ENCODE results near the gene ZNF783.

The ZNF783 gene

GRCh38 chr7:149286811-149287400 is 24.9 kb downstream of the ZNF783 start:
- Histone ChIP-seq H3K4me3 (ENCODE audit: low read length) (no peak overlapping the region), H3K4me1 (ENCODE audit: control insufficient read depth, insufficient read depth, low read length) (peaks cover 16% of the 10 kb centered on the region), H3K27me3 (ENCODE audit: control insufficient read depth, insufficient read depth, low read length) (peaks cover 4% of the 10 kb centered on the region), H3K9ac (ENCODE audit: low read length) (no peak overlapping the region), H3K36me3 (ENCODE audit: control insufficient read depth, insufficient read depth, low read length) (no peaks in the 10 kb centered on the region), H3K9me3 (ENCODE audit: control insufficient read depth, low read length) (no peaks in the 10 kb centered on the region)

DNA sequence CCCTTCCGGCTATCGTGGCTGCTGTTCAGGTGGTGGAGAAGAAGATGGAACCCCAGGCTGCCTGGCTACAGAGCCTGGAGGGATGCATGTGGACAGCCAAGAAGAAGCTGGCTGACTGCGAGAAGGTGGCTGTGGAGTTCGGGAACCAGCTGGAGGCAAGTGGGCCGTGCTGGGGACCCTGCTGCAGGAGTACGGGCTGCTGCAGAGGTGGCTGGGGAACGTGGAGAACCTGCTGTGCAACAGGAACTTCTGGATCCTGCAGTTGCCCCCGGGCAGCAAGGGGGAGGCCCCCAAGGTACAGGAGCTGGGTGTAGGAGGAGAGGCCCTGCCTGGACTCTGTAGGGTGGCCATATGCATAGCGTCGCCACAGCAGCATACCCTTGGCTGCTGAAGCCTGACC is 25.6 kb downstream of the ZNF783 start:
- Histone ChIP-seq H3K4me3 (ENCODE audit: low read length) (no peak overlapping the region), H3K36me3 (ENCODE audit: control insufficient read depth, insufficient read depth, low read length) (no peaks in the 10 kb centered on the region), H3K4me1 (ENCODE audit: control insufficient read depth, insufficient read depth, low read length) (peaks cover 16% of the 10 kb centered on the region), H3K9ac (ENCODE audit: low read length) (no peak overlapping the region), H3K27me3 (ENCODE audit: control insufficient read depth, insufficient read depth, low read length) (peaks cover 4% of the 10 kb centered on the region), H3K9me3 (ENCODE audit: control insufficient read depth, low read length) (no peaks in the 10 kb centered on the region)

GRCh38 chr7:149289262-149289661 is 27.3 kb downstream of the ZNF783 start:
- H3K36me3 ChIP-seq (ENCODE audit: control insufficient read depth, insufficient read depth, low read length) = no peaks in the 10 kb centered on the region
- no peak overlapping the region for H3K9ac ChIP-seq (ENCODE audit: low read length)
- peaks cover 16% of the 10 kb centered on the region for H3K4me1 ChIP-seq (ENCODE audit: control insufficient read depth, insufficient read depth, low read length)
- H3K4me3 ChIP-seq (ENCODE audit: low read length) = no peak overlapping the region
- H3K27me3 ChIP-seq (ENCODE audit: control insufficient read depth, insufficient read depth, low read length) = peaks cover 4% of the 10 kb centered on the region
- H3K9me3 ChIP-seq (ENCODE audit: control insufficient read depth, low read length) = no peaks in the 10 kb centered on the region

GRCh38 chr7:149289856-149290255 is 27.9 kb downstream of the ZNF783 start:
- no peak overlapping the region for H3K4me3 ChIP-seq (ENCODE audit: low read length)
- H3K9ac ChIP-seq (ENCODE audit: low read length) = no peak overlapping the region
- peaks cover 11% of the 10 kb centered on the region for H3K4me1 ChIP-seq (ENCODE audit: control insufficient read depth, insufficient read depth, low read length)
- no peaks in the 10 kb centered on the region for H3K36me3 ChIP-seq (ENCODE audit: control insufficient read depth, insufficient read depth, low read length)
- peaks cover 4% of the 10 kb centered on the region for H3K27me3 ChIP-seq (ENCODE audit: control insufficient read depth, insufficient read depth, low read length)
- no peaks in the 10 kb centered on the region for H3K9me3 ChIP-seq (ENCODE audit: control insufficient read depth, low read length)

GRCh38 chr7:149291036-149291780 is 29.2 kb downstream of the ZNF783 start:
- Histone ChIP-seq H3K9ac (ENCODE audit: low read length) (no peak overlapping the region), H3K36me3 (ENCODE audit: control insufficient read depth, insufficient read depth, low read length) (no peaks in the 10 kb centered on the region), H3K27me3 (ENCODE audit: control insufficient read depth, insufficient read depth, low read length) (no peaks in the 10 kb centered on the region), H3K9me3 (ENCODE audit: control insufficient read depth, low read length) (no peaks in the 10 kb centered on the region), H3K4me3 (ENCODE audit: low read length) (no peak overlapping the region), H3K4me1 (ENCODE audit: control insufficient read depth, insufficient read depth, low read length) (peaks cover 4% of the 10 kb centered on the region)

- peaks cover 2% of the 10 kb centered on the region for H3K4me1 ChIP-seq (ENCODE audit: control insufficient read depth, insufficient read depth, low read length)
- no peaks in the 10 kb centered on the region for H3K36me3 ChIP-seq (ENCODE audit: control insufficient read depth, insufficient read depth, low read length)
- no peak overlapping the region for H3K4me3 ChIP-seq (ENCODE audit: low read length)
- H3K9ac ChIP-seq (ENCODE audit: low read length) = no peak overlapping the region
- H3K27me3 ChIP-seq (ENCODE audit: control insufficient read depth, insufficient read depth, low read length) = no peaks in the 10 kb centered on the region
- no peaks in the 10 kb centered on the region for H3K9me3 ChIP-seq (ENCODE audit: control insufficient read depth, low read length)
Observed at GRCh38 chr7:149291781-149292461, 29.9 kb downstream of the ZNF783 start.

DNA sequence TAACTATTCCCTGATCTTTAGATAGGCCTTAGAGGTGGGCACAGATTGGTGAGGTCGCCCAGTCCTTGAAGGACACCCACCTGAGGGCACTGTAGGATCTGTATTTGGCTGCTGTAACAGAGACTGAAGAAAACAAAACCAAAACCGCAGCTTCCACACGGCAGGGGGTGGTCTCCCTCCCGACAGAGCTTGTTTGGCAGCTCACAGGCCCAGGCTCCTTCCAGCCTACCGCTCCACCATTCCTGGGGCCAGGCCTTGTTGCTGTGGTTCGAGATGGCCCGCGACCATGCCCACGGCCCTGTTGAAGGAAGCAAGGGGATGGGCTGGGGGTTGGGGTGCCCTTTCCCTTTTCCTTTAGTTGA is 30.4 kb downstream of the ZNF783 start:
- no peaks in the 10 kb centered on the region for H3K4me1 ChIP-seq (ENCODE audit: control insufficient read depth, insufficient read depth, low read length)
- H3K9me3 ChIP-seq (ENCODE audit: control insufficient read depth, low read length) = no peaks in the 10 kb centered on the region
- no peak overlapping the region for H3K4me3 ChIP-seq (ENCODE audit: low read length)
- no peaks in the 10 kb centered on the region for H3K36me3 ChIP-seq (ENCODE audit: control insufficient read depth, insufficient read depth, low read length)
- H3K9ac ChIP-seq (ENCODE audit: low read length) = no peak overlapping the region
- no peaks in the 10 kb centered on the region for H3K27me3 ChIP-seq (ENCODE audit: control insufficient read depth, insufficient read depth, low read length)

DNA sequence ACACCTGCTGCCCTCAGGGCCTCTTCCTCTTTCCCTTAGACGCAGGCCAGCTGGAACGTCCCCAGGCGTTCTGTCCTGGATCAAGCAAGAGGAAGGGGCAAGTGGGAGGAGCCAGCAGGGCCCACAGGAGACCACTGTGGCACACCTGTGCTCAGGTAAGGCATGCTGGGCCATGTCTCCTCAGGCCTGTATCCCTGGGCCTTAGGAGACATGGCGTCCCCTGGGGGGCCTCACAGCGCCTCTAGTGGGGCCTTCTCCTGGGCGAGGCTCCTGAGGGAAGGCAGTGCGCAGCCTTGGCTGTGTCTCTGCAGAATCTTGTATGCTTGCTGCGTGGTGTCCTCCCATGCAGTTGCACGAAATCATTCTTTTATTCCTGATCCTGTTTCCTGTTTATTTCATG is 31.3 kb downstream of the ZNF783 start:
- no peaks in the 10 kb centered on the region for H3K36me3 ChIP-seq (ENCODE audit: control insufficient read depth, insufficient read depth, low read length)
- no peaks in the 10 kb centered on the region for H3K4me1 ChIP-seq (ENCODE audit: control insufficient read depth, insufficient read depth, low read length)
- H3K27me3 ChIP-seq (ENCODE audit: control insufficient read depth, insufficient read depth, low read length) = no peaks in the 10 kb centered on the region
- H3K4me3 ChIP-seq (ENCODE audit: low read length) = no peak overlapping the region
- no peak overlapping the region for H3K9ac ChIP-seq (ENCODE audit: low read length)
- H3K9me3 ChIP-seq (ENCODE audit: control insufficient read depth, low read length) = no peaks in the 10 kb centered on the region

DNA sequence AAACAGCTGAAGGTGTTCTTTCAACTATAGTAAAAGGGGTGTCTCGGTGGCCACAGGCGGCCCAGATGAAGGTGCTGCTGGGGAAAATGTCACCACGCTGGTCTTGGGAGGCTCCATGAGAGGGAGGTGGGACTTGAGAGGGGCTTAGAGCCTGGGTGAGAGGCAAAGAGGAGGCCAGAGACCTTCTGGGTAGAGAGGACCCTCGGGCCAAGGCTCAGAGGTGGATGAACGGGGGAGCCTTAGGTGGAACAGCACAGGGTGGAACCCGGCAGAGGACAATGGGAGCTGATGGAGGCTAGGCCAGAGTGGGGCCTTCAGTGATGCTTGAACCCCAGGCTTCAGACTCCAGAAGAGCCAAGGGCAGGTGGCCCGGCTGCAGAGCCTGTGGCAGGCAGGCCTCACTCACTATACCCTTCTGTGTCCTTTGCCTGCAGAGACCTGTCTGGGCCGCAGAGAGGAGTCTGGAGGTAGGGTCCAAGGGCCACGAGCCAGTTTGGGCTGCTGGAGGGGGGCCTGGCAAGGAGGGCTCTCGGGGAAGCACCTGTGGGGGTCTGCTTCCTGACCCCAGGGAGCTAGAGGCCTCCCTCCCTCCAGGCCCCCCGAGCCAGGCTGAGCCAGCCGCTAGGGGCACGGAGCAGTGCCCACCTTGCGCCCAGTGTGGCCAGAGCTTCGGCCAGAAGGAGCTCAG is 32.1 kb downstream of the ZNF783 start:
- no peaks in the 10 kb centered on the region for H3K9me3 ChIP-seq (ENCODE audit: control insufficient read depth, low read length)
- no peaks in the 10 kb centered on the region for H3K4me1 ChIP-seq (ENCODE audit: control insufficient read depth, insufficient read depth, low read length)
- no peaks in the 10 kb centered on the region for H3K27me3 ChIP-seq (ENCODE audit: control insufficient read depth, insufficient read depth, low read length)
- H3K4me3 ChIP-seq (ENCODE audit: low read length) = no peak overlapping the region
- no peak overlapping the region for H3K9ac ChIP-seq (ENCODE audit: low read length)
- no peaks in the 10 kb centered on the region for H3K36me3 ChIP-seq (ENCODE audit: control insufficient read depth, insufficient read depth, low read length)

DNA sequence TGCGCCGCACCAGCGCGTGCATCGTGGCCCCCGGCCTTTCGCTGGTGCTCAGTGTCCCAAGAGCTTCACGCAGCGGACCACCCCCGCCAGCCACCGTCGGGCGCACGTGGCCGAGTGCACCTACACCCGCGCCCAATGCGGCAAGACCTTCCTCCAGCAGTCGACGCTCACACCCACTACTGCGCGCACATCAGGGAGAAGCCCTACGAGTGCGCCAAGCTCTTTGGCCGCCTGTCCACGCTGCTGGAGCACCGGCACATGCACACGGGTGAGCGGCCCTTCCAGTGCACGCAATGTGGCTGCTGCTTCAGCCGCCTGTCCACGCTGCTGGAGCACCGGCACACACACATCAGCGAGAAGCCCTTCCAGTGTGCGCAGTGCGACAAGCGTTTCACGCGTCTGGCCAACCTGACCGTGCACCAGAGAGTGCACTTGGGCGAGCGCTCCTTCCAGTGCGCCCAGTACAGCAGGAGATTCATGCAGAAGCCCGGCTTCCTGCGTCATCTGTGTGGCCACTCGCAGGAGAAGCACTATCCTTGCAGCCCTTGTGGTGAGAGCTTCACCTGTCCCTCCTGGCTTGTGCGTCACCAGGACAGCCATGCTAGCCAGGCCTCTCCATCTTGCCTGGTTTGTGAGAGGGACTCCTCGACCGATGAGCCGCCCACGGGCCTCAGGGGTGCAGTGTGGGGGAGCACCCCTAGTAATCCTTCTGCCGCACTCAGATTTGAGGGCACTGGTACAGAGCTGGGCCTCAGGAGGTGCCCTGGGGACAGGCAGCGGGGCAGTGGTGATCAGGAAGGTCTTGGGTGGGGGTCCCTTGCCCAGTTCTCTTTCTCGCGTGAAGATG is 32.9 kb downstream of the ZNF783 start:
- no peaks in the 10 kb centered on the region for H3K27me3 ChIP-seq (ENCODE audit: control insufficient read depth, insufficient read depth, low read length)
- no peak overlapping the region for H3K4me3 ChIP-seq (ENCODE audit: low read length)
- no peaks in the 10 kb centered on the region for H3K4me1 ChIP-seq (ENCODE audit: control insufficient read depth, insufficient read depth, low read length)
- H3K9ac ChIP-seq (ENCODE audit: low read length) = no peak overlapping the region
- H3K36me3 ChIP-seq (ENCODE audit: control insufficient read depth, insufficient read depth, low read length) = no peaks in the 10 kb centered on the region
- H3K9me3 ChIP-seq (ENCODE audit: control insufficient read depth, low read length) = no peaks in the 10 kb centered on the region

DNA sequence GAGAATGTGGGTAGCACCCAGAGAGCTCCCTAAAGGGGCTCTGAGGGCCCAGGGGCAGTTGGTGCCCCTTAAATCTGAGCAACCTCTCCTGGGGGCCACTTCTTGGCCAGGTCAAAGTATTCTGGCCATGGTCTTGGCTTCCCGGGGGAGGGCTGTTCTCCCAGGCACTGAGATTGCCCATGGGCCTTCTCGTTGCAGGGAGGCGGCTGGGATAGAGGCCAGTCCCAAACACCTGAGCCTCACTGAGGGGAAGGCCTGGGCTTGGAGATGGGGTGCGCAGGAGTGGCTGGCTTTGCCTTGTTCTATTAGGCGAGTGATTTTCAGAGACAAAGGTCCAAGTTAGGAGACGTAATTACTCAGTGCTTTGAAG is 33.5 kb downstream of the ZNF783 start:
- Histone ChIP-seq H3K36me3 (ENCODE audit: control insufficient read depth, insufficient read depth, low read length) (no peaks in the 10 kb centered on the region), H3K4me3 (ENCODE audit: low read length) (no peak overlapping the region), H3K9ac (ENCODE audit: low read length) (no peak overlapping the region)

More for the DNA sequence above, 33.5 kb downstream of the ZNF783 start:
- H3K9me3 ChIP-seq (ENCODE audit: control insufficient read depth, low read length) = no peaks in the 10 kb centered on the region
- no peaks in the 10 kb centered on the region for H3K4me1 ChIP-seq (ENCODE audit: control insufficient read depth, insufficient read depth, low read length)
- H3K27me3 ChIP-seq (ENCODE audit: control insufficient read depth, insufficient read depth, low read length) = no peaks in the 10 kb centered on the region
